Astrocyte (in vitro differentiated cells and primary cell): ENCODE data around the gene ACAT2. TPM values are rescaled to one million over a fixed set of nuclear protein-coding genes. Genes with fewer than 3 reads are reported as not detected.
A peak's percentile ranks its signal among the peaks of the same experiment; 100 is the strongest.

Source experiments
- DNase-seq: peaks from one replicate; pipeline ENCODE4 v3.0.0-alpha.2; 2010; ENCODE audit warnings: low read depth
- FAIRE-seq: peaks from 2 replicates; lab custom pipeline; 2011; peaks lifted over from hg19 to GRCh38; lab: Jason Lieb, UNC
- H2AFZ ChIP-seq: 2 replicates; pipeline ENCODE4 v1.6.0; 2012; ENCODE audit warnings: low read depth, low read length, inconsistent platforms
- H3K27ac ChIP-seq: 2 replicates; pipeline ENCODE4 v1.5.1; 2011; ENCODE audit warnings: low read depth, low read length, inconsistent platforms
- H3K27me3 ChIP-seq: 2 replicates; pipeline ENCODE4 v1.6.0; 2011; ENCODE audit warnings: low read length, inconsistent platforms; ENCODE audit not compliant: insufficient read depth
- H3K36me3 ChIP-seq: 2 replicates; pipeline ENCODE4 v1.5.1; 2011; ENCODE audit warnings: low read length, inconsistent platforms; ENCODE audit not compliant: insufficient read depth
- H3K4me1 ChIP-seq: 2 replicates; pipeline ENCODE4 v1.5.1; 2011; ENCODE audit warnings: low read length, inconsistent platforms; ENCODE audit not compliant: insufficient read depth
- H3K4me2 ChIP-seq: 2 replicates; pipeline ENCODE4 v1.6.0; 2012; ENCODE audit warnings: low read length, inconsistent platforms
- H3K4me3 ChIP-seq: 2 replicates; pipeline ENCODE4 v1.5.1; 2011; ENCODE audit warnings: low read depth, mild to moderate bottlenecking, low read length, inconsistent platforms; ENCODE audit not compliant: insufficient read depth
- H3K79me2 ChIP-seq: 2 replicates; pipeline ENCODE4 v1.6.0; 2012; ENCODE audit warnings: mild to moderate bottlenecking, low read length, inconsistent platforms; ENCODE audit not compliant: insufficient read depth
- H3K9ac ChIP-seq: 2 replicates; pipeline ENCODE4 v1.6.0; 2012; ENCODE audit warnings: mild to moderate bottlenecking, low read length, inconsistent platforms
- H3K9me3 ChIP-seq: 2 replicates; pipeline ENCODE4 v1.5.1; 2012; ENCODE audit warnings: low read depth, mild to moderate bottlenecking, low read length, inconsistent platforms; ENCODE audit not compliant: insufficient read depth
- H4K20me1 ChIP-seq: 2 replicates; pipeline ENCODE4 v1.6.0; 2012; ENCODE audit warnings: low read length, inconsistent platforms; ENCODE audit not compliant: insufficient read depth
- H3K27ac Mint-ChIP-seq: one replicate; pipeline ENCODE4 v1.8.0; 2021; ENCODE audit warnings: mild to moderate bottlenecking, mixed read lengths; ENCODE audit not compliant: unreplicated experiment
- H3K27me3 Mint-ChIP-seq: one replicate; pipeline ENCODE4 v1.8.0; 2021; ENCODE audit warnings: low read depth, mixed read lengths; ENCODE audit not compliant: unreplicated experiment
- H3K36me3 Mint-ChIP-seq: one replicate; pipeline ENCODE4 v1.8.0; 2021; ENCODE audit warnings: low read depth, mixed read lengths; ENCODE audit not compliant: unreplicated experiment
- H3K4me1 Mint-ChIP-seq: one replicate; pipeline ENCODE4 v1.8.0; 2021; ENCODE audit warnings: low read depth, mixed read lengths; ENCODE audit not compliant: unreplicated experiment
- H3K4me3 Mint-ChIP-seq: one replicate; pipeline ENCODE4 v1.8.0; 2021; ENCODE audit warnings: mild to moderate bottlenecking, moderate library complexity, mixed read lengths; ENCODE audit not compliant: unreplicated experiment
- H3K9me3 Mint-ChIP-seq: one replicate; pipeline ENCODE4 v1.8.0; 2021; ENCODE audit warnings: mild to moderate bottlenecking, mixed read lengths; ENCODE audit not compliant: unreplicated experiment
- EZH2 ChIP-seq: IDR thresholded peaks from 2 replicates; pipeline ENCODE4 v1.6.1; 2012; ENCODE audit warnings: mild to moderate bottlenecking, low read length, inconsistent platforms; ENCODE audit not compliant: insufficient read depth
- total RNA-seq: library from RNA; stranded (reverse); gene quantifications from 2 replicates; pipeline ENCODE4 v1.2.1, GENCODE V29; 2021
- TF ChIP-seq, protein P1 (sequence below): IDR thresholded peaks from 2 replicates; pipeline ENCODE4 v1.5.1; 2011; ENCODE audit warnings: low read depth, mild to moderate bottlenecking, inconsistent platforms, low read length, moderate library complexity; ENCODE audit not compliant: insufficient read depth

Gene ACAT2
- total RNA-seq, 1 donor from 2014 or later: 96.7 TPM

DNA sequence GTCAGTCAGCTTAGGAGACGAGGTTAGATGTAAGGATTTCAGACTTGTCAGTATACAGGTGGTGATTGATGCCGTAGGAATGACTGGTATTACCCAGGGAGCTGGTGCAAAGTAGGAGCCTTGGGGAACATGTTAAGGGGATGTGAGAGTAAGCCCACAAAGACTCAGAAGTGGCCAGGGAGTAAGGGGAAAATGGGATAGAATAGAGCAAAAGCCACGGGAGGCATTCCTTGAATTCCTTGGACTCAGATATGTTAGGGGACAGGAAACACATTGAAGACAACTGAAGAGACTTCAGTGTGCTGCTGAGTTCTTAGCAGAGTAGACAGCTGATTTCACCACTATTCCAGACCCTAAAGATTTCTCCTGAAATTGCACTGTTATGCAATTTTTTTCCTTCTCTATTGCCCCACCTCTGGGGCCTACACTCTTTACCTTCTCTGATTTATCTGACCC is 1.2 kb upstream of the ACAT2 start:
- Histone ChIP-seq H3K9me3 (no peaks in the 10 kb centered on the region), H3K4me1 (peaks cover 42% of the 10 kb centered on the region), H3K27ac (peak overlapping the region; percentile 91), H3K4me2 (peak overlapping the region; percentile 98), H3K79me2 (peaks cover 18% of the 10 kb centered on the region), H2AFZ (no peak overlapping the region), H3K36me3 (peaks cover 25% of the 10 kb centered on the region), H3K9ac (peak overlapping the region; percentile 86), H3K4me3 (peak overlapping the region; percentile 87), H4K20me1 (peaks cover 12% of the 10 kb centered on the region), H3K27me3 (no peaks in the 10 kb centered on the region)
- Mint-ChIP-seq H3K27ac (peak overlapping the region; percentile 99), H3K9me3 (no peaks in the 10 kb centered on the region), H3K36me3 (peaks cover 20% of the 10 kb centered on the region), H3K27me3 (no peaks in the 10 kb centered on the region), H3K4me1 (peaks cover 33% of the 10 kb centered on the region), H3K4me3 (peak overlapping the region; percentile 70)
- TF ChIP-seq EZH2: no peak
- TF ChIP-seq, protein P1, sequence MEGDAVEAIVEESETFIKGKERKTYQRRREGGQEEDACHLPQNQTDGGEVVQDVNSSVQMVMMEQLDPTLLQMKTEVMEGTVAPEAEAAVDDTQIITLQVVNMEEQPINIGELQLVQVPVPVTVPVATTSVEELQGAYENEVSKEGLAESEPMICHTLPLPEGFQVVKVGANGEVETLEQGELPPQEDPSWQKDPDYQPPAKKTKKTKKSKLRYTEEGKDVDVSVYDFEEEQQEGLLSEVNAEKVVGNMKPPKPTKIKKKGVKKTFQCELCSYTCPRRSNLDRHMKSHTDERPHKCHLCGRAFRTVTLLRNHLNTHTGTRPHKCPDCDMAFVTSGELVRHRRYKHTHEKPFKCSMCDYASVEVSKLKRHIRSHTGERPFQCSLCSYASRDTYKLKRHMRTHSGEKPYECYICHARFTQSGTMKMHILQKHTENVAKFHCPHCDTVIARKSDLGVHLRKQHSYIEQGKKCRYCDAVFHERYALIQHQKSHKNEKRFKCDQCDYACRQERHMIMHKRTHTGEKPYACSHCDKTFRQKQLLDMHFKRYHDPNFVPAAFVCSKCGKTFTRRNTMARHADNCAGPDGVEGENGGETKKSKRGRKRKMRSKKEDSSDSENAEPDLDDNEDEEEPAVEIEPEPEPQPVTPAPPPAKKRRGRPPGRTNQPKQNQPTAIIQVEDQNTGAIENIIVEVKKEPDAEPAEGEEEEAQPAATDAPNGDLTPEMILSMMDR: no peak
- DNase-seq (peak; percentile 77), FAIRE-seq (peak; percentile 56)

DNA sequence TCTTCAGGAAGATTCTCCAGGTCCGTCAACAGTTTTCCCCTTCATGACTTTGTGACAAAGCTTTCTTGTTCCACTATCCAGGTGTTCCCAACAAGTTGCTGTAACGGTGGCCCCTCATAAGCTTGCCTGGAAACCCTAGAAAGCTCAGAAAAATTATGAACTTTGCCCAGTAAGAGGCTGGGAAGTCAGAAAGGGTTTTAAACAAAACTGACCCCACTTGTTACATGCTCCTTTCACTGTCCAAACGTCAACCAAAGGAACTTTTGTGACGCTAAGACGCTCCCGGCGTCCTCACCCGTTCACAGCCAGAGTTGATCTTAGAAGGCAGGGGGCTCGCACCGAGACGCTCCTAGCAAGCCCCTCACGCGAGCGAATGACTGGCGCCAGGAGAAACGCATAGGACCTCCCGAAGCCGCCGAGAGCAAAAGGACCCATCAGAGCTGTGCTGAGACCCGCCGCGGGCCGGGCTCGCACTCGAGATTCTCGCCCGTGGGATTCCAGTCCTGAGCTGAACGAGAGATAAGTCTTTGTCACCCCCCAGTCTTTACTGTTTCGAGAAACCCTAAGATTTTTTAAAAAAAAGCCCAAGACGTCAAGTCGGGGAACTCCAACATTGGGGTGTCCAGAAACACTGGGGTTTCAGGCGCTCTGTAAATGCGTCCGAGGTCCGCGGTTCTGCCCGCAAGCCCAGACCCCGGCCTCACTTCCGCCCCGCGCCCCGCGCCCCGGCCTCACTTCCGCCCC is 544 bp upstream of the ACAT2 start:
- FAIRE-seq (no peak), DNase-seq (no peak)
- no peak for TF ChIP-seq EZH2
- TF ChIP-seq, protein P1: no peak
- Histone ChIP-seq H3K9ac (peak overlapping the region; percentile 86), H3K27me3 (no peaks in the 10 kb centered on the region), H4K20me1 (peaks cover 12% of the 10 kb centered on the region), H3K4me3 (peak overlapping the region; percentile 87), H3K79me2 (peaks cover 18% of the 10 kb centered on the region), H3K4me2 (peak overlapping the region; percentile 98), H3K27ac (peak overlapping the region; percentile 91), H2AFZ (peak overlapping the region; percentile 29), H3K4me1 (peaks cover 42% of the 10 kb centered on the region), H3K36me3 (peaks cover 23% of the 10 kb centered on the region), H3K9me3 (no peaks in the 10 kb centered on the region)
- H3K9me3 Mint-ChIP-seq: no peaks in the 10 kb centered on the region
- H3K27ac Mint-ChIP-seq: peak overlapping the region; percentile 99
- H3K36me3 Mint-ChIP-seq: peaks cover 18% of the 10 kb centered on the region
- peaks cover 33% of the 10 kb centered on the region for H3K4me1 Mint-ChIP-seq
- no peaks in the 10 kb centered on the region for H3K27me3 Mint-ChIP-seq
- peak overlapping the region; percentile 70 for H3K4me3 Mint-ChIP-seq
